Measurements from ENCODE around the gene PRPSAP2. TPM values are rescaled to one million over a fixed set of nuclear protein-coding genes. Genes with fewer than 3 reads are reported as not detected.

PRPSAP2 gene
- total RNA-seq, 1 donor from 2014 or later: 26.3 TPM

DNA sequence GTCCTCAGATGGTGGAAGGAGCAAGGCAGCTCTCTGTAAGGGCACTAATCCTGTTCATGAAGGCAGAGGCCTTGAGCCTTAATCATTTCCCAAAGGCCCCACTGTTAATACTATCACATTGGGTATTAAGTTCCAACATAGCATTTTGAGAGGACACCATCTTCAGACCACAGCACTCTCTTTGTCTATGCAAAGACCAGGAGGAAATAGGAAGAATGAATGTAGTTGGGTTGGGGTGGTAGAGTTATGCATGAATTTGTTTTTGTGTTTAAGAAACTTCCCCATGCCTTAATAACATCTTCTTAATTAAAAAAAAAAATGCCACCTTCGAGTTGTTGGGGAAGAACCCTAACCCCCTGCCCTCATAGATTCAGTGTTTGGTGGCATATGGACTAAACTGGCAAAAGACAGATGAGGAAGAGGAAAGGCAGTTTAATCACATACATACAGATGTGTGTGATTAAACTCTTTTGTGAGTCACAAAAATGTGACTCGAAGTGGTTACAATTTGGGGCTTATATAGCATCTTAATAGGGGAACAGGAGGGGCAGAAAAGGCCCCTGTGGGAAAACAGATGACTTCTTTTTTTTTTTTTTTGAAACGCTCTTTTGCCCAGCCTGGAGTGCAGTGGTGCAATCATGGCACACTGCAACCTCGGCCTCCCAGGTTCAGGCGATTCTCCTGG, 59.0 kb downstream of the PRPSAP2 start:
- H3K9me3 ChIP-seq: no peaks in the 10 kb centered on the region
- TF ChIP-seq, protein P1, sequence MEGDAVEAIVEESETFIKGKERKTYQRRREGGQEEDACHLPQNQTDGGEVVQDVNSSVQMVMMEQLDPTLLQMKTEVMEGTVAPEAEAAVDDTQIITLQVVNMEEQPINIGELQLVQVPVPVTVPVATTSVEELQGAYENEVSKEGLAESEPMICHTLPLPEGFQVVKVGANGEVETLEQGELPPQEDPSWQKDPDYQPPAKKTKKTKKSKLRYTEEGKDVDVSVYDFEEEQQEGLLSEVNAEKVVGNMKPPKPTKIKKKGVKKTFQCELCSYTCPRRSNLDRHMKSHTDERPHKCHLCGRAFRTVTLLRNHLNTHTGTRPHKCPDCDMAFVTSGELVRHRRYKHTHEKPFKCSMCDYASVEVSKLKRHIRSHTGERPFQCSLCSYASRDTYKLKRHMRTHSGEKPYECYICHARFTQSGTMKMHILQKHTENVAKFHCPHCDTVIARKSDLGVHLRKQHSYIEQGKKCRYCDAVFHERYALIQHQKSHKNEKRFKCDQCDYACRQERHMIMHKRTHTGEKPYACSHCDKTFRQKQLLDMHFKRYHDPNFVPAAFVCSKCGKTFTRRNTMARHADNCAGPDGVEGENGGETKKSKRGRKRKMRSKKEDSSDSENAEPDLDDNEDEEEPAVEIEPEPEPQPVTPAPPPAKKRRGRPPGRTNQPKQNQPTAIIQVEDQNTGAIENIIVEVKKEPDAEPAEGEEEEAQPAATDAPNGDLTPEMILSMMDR (IDR thresholded peaks at IDR 0.05): no peak
- intact Hi-C loops (cut with DNase I): no loop called here
- no peaks in the 10 kb centered on the region for H3K27me3 ChIP-seq
- peaks cover 20% of the 10 kb centered on the region for H3K4me1 ChIP-seq
- ATAC-seq (no peak), DNase-seq (no peak)
- peaks cover 40% of the 10 kb centered on the region for H3K36me3 ChIP-seq
- no peak overlapping the region for H3K27ac ChIP-seq
- H3K4me3 ChIP-seq: no peak overlapping the region

DNA sequence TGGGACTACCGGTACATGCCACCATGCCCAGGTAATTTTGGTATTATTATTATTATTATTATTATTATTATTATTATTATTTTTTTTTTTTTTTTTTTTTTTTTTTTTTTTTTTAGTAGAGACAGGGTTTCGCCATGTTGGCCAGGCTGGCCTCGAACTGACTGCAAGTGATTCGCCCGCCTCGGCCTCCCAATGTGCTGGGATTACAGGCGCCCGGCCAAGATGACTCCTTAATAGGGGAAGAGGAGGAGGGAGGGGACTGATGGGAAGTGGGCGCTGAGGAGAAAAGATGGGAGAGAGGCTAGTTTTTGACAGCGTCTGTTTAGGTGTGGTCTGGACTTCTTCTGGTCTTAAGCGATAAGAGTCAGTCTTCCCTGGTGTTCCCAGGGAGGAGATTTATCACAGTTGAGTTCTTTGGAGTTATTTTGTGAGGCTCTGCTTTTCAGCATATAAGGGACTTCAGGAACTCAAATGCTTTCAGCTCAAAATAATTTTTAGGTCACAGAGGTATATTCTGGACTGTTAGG, 59.6 kb downstream of the PRPSAP2 start:
- Histone ChIP-seq H3K27me3 (no peaks in the 10 kb centered on the region), H3K27ac (no peak overlapping the region), H3K9me3 (no peaks in the 10 kb centered on the region), H3K4me3 (no peak overlapping the region), H3K36me3 (peaks cover 34% of the 10 kb centered on the region), H3K4me1 (peaks cover 26% of the 10 kb centered on the region)
- TF ChIP-seq, protein P1 (IDR thresholded peaks at IDR 0.05): no peak
- no peak for DNase-seq
- intact Hi-C loops (cut with DNase I): no loop called here
- ATAC-seq: no peak

DNA sequence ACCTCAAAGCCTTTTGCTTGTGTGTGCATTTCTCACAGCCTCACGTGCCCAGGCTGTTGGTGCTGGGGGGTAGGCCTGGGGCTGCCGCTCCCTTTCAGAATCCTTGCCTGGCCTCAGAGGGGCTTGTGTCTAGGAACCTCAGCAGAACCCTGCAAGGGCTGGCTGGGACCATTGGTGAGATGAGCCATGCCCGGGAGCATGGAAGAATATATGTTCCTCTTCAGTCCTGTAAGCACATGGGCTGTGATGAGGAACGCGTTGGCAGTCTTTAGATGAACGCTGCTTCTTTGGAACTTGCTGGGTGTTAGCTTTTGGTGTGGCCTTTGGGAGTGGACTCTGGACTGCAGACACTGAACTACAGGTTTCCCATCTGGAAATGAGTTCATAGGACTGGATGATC, 62.0 kb downstream of the PRPSAP2 start:
- ATAC-seq (no peak), DNase-seq (no peak)
- no peaks in the 10 kb centered on the region for H3K27me3 ChIP-seq
- H3K4me3 ChIP-seq: no peak overlapping the region
- intact Hi-C loops (cut with DNase I): no loop called here
- no peak overlapping the region for H3K27ac ChIP-seq
- H3K36me3 ChIP-seq: peaks cover 29% of the 10 kb centered on the region
- H3K4me1 ChIP-seq: peaks cover 28% of the 10 kb centered on the region
- no peaks in the 10 kb centered on the region for H3K9me3 ChIP-seq
- TF ChIP-seq, protein P1 (IDR thresholded peaks at IDR 0.05): no peak

DNA sequence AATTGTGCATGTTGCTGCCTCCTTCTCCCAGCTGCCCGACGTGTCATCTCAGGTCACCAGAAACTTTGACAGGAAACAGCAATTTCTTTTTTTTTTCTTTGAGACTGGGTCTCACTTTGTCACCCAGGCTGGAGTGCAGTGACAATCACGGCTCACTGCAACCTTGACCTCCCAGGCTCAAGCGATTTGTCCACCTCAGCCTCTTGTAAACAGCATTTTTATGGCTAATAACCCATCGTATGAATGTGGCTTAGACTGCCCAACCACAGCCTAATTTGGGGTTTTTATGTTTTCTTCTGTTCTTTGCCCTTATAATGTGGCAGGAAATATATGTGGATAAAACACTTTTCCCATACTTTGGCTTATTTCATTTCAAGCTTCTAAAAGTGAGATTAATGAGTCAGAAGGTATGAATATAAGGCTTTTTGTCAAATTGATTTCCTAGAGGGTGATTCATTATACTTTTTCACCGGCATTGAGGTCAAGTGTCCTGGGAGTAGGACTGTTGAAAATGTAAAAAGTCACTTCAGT, 63.0 kb downstream of the PRPSAP2 start:
- H3K27ac ChIP-seq: peak overlapping the region; percentile 47
- ATAC-seq: no peak

DNA sequence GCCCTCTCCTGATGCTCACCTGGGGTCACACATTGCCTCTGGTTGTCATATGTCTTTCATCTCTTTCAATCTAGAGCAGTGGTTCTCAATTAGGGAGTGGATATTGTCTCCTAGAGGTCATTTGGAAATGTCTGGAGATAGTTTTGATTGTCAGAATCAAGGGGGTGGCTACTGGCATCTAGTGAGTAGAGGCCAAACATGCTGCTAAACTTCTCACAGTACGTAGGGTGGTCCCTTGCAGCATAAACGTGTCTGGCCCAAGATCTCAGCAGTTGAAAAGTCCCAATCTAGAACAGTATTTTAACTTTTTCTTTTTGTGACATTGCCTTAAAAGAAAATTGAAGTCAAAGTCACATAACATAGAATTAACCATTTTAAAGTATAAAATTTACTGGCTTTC, 63.6 kb downstream of the PRPSAP2 start:
- ATAC-seq: no peak
- intact Hi-C loops (cut with DNase I): no loop called here
- TF ChIP-seq, protein P1 (IDR thresholded peaks at IDR 0.05): no peak
- H3K4me1 ChIP-seq: peaks cover 28% of the 10 kb centered on the region
- H3K9me3 ChIP-seq: no peaks in the 10 kb centered on the region
- DNase-seq: no peak
- no peak overlapping the region for H3K4me3 ChIP-seq
- H3K36me3 ChIP-seq: peaks cover 27% of the 10 kb centered on the region
- no peak overlapping the region for H3K27ac ChIP-seq
- no peaks in the 10 kb centered on the region for H3K27me3 ChIP-seq

More for the DNA sequence above, 63.0 kb downstream of the PRPSAP2 start:
- TF ChIP-seq, protein P1 (IDR thresholded peaks at IDR 0.05): no peak
- intact Hi-C loops (cut with DNase I): no loop called here
- Histone ChIP-seq H3K36me3 (peaks cover 32% of the 10 kb centered on the region), H3K4me3 (no peak overlapping the region), H3K9me3 (no peaks in the 10 kb centered on the region), H3K27me3 (no peaks in the 10 kb centered on the region), H3K4me1 (peaks cover 28% of the 10 kb centered on the region)
- no peak for DNase-seq

Measured in upper lobe of right lung (tissue), 1 donor.